Measurements from ENCODE around the gene JOSD1. TPM values are rescaled to one million over a fixed set of nuclear protein-coding genes. Genes with fewer than 3 reads are reported as not detected.

JOSD1 gene
- total RNA-seq, 3 donors from 2014 or later = 82.5 to 98.3 (median 87.9) TPM

- Histone ChIP-seq H3K9me3 (no peaks in the 10 kb centered on the region), H3K4me3 (no peak overlapping the region), H3K36me3 (ENCODE audit: low read depth) (peaks cover 4% of the 10 kb centered on the region), H3K4me1 (ENCODE audit: low read depth) (no peaks in the 10 kb centered on the region)
- intact Hi-C loops (cut with DNase I, micrococcal nuclease) = no loop called here
- DNase-seq (no peak), ATAC-seq (no peak)
- TF ChIP-seq CTCF (IDR thresholded peaks at IDR 0.05) = no peak
Observed at GRCh38 chr22:38675833-38676232, 24.9 kb downstream of the JOSD1 start.

- no peak for TF ChIP-seq CTCF (IDR thresholded peaks at IDR 0.05)
- DNase-seq = no peak
- intact Hi-C loops (cut with DNase I, micrococcal nuclease) = no loop called here
- no peak for ATAC-seq
- Histone ChIP-seq H3K4me1 (ENCODE audit: low read depth) (no peaks in the 10 kb centered on the region), H3K36me3 (ENCODE audit: low read depth) (peaks cover 4% of the 10 kb centered on the region), H3K9me3 (no peaks in the 10 kb centered on the region), H3K4me3 (no peak overlapping the region)
Observed at GRCh38 chr22:38674888-38675287, 25.9 kb downstream of the JOSD1 start.

- Histone ChIP-seq H3K36me3 (ENCODE audit: low read depth) (no peaks in the 10 kb centered on the region), H3K4me1 (ENCODE audit: low read depth) (peaks cover 15% of the 10 kb centered on the region), H3K4me3 (peak overlapping the region; percentile 86), H3K9me3 (no peaks in the 10 kb centered on the region)
- intact Hi-C loops (cut with DNase I, micrococcal nuclease) = no loop called here
- TF ChIP-seq CTCF (IDR thresholded peaks at IDR 0.05) = no peak
- ATAC-seq (peak; percentile 26), DNase-seq (peak in 2 of 3 donors; percentile 34 to 44)
Observed at GRCh38 chr22:38657045-38657909, 43.5 kb downstream of the JOSD1 start.

- intact Hi-C loops (cut with DNase I, micrococcal nuclease) = no loop called here
Observed at GRCh38 chr22:38656256-38657044, 44.3 kb downstream of the JOSD1 start, which contains the start of the genes CBY1 and FAM227A. Gene CBY1 (plus strand): TSS chr22:38656638. CDS start chr22:38668055, 11,417 bp downstream. Gene FAM227A (minus strand): TSS chr22:38656392. CDS start chr22:38650168, 6,224 bp downstream.

More at GRCh38 chr22:38656256-38657044, 44.3 kb downstream of the JOSD1 start, which contains the start of the genes CBY1 and FAM227A:
- ATAC-seq (peak; percentile 95), DNase-seq (peak; percentile 91 to 92 (median 91))
- Histone ChIP-seq H3K9me3 (no peaks in the 10 kb centered on the region), H3K36me3 (ENCODE audit: low read depth) (no peaks in the 10 kb centered on the region), H3K4me3 (peak within 1 kb of the TSS; percentile 86), H3K4me1 (ENCODE audit: low read depth) (peaks cover 15% of the 10 kb centered on the region)
- TF ChIP-seq CTCF (IDR thresholded peaks at IDR 0.05) = no peak
